ENCODE data around the gene HYKK. TPM values are rescaled to one million over a fixed set of nuclear protein-coding genes. Genes with fewer than 3 reads are reported as not detected.

Gene HYKK, protein sequence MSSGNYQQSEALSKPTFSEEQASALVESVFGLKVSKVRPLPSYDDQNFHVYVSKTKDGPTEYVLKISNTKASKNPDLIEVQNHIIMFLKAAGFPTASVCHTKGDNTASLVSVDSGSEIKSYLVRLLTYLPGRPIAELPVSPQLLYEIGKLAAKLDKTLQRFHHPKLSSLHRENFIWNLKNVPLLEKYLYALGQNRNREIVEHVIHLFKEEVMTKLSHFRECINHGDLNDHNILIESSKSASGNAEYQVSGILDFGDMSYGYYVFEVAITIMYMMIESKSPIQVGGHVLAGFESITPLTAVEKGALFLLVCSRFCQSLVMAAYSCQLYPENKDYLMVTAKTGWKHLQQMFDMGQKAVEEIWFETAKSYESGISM
- total RNA-seq (1 to 10 TPM; 1.4 to 7.3 (median 3.1) TPM), polyA plus RNA-seq (10 to 100 TPM in 1 of 2 donors, 1 to 10 TPM in 1; 6.2 to 10.1 TPM), total RNA-seq (3.0 reads per million, percentile 16 among the genes with 10 or more reads in this experiment)

- H3K9me3 Mint-ChIP-seq = peaks cover 0 to 2% (median 0%) of the 10 kb centered on the region in 11 donors
- CTCF ChIA-PET = interaction anchor here (0.6 kb wide), 1 partner anchor 39 kb away, joined by 3 read pairs; no protein-coding TSS in a partner anchor
- H3K36me3 ChIP-seq (ENCODE audit: control insufficient read depth in 2 of 3, insufficient read depth in 3 of 3, low read length in 3 of 3) = no peaks in the 10 kb centered on the region
- ATAC-seq (peak; percentile 90), DNase-seq (peak; percentile 31 to 80 (median 71))
- peak within 1 kb of the TSS; percentile 53 for H3K27ac ChIP-seq (ENCODE audit: low read depth, low read length)
- no peaks in the 10 kb centered on the region for H3K9me3 ChIP-seq (ENCODE audit: control insufficient read depth in 2 of 3, low read length in 3 of 3)
- peaks cover 0 to 2% (median under 1%) of the 10 kb centered on the region in 5 donors for H3K36me3 Mint-ChIP-seq
- peaks cover 0 to 16% (median 0%) of the 10 kb centered on the region in 5 donors for H3K27me3 Mint-ChIP-seq
- H3K4me3 Mint-ChIP-seq = peak within 1 kb of the TSS; percentile 84 to 99 (median 93)
- intact Hi-C loops (cut with micrococcal nuclease) = loop anchor here (1.0 kb wide), 2 partner anchors 33 to 69 kb away; partner anchors contain the start of genes PSMA4 (in 2 of the 2) and IREB2 (in 1 of the 2)
- peak within 1 kb of the TSS; percentile 56 to 90 (median 85) for H3K27ac Mint-ChIP-seq
- POLR2A ChIA-PET = interaction anchor here (2.2 to 3.4 kb wide), 2 partner anchors 33 to 69 kb away, joined by 8 to 20 read pairs; partner anchors contain the start of genes IREB2 and PSMA4
- peaks cover 9 to 44% (median 31%) of the 10 kb centered on the region in 7 donors for H3K4me1 Mint-ChIP-seq
- peak within 1 kb of the TSS; percentile 70 for H3K4me3 ChIP-seq (ENCODE audit: low read length)
- peaks cover 0 to 12% of the 10 kb centered on the region in 2 donors for H3K4me1 ChIP-seq (ENCODE audit: control insufficient read depth in 2 of 2, insufficient read depth in 2 of 2, low read length in 2 of 2)
- H3K27me3 ChIP-seq (ENCODE audit: control insufficient read depth in 2 of 2, insufficient read depth in 2 of 2, low read length in 2 of 2) = no peaks in the 10 kb centered on the region
These were observed at the start of gene HYKK for GRCh38 chr15:78506971-78507830. Gene HYKK (plus strand): TSS chr15:78507577. CDS start chr15:78513089, 5,512 bp downstream.

DNA sequence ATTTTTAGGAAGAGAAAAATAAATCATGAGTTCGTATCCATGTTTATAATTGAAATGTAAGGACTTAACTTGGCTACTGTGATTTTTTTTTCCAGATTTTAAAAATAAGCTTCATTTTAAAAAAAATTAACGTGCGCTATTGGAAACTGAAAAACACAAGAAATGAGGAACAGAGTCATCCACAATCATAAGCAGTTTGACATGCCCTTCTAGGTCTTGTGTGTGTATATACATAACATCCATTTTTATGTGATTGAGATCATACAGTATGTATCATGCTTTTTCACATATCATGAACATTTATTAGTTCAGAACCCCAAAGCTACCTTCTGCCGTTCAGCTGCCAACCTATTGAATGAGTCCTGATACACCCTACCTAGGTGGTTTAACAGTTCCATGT lies 46.6 kb upstream of the HYKK start:
- Histone ChIP-seq H3K4me1 (ENCODE audit: control insufficient read depth in 2 of 2, insufficient read depth in 2 of 2, low read length in 2 of 2) (peaks cover 7 to 13% of the 10 kb centered on the region in 2 donors), H3K9me3 (ENCODE audit: control insufficient read depth in 2 of 3, low read length in 3 of 3) (no peaks in the 10 kb centered on the region), H3K27ac (ENCODE audit: low read depth, low read length) (peak overlapping the region; percentile 30), H3K4me3 (ENCODE audit: low read length) (no peak overlapping the region), H3K36me3 (ENCODE audit: control insufficient read depth in 2 of 3, insufficient read depth in 3 of 3, low read length in 3 of 3) (peaks cover 3 to 26% (median 19%) of the 10 kb centered on the region in 3 experiments), H3K27me3 (ENCODE audit: control insufficient read depth in 2 of 2, insufficient read depth in 2 of 2, low read length in 2 of 2) (no peaks in the 10 kb centered on the region)
- ChIA-PET POLR2A (interaction anchor here (0.6 to 3.4 kb wide), 5 partner anchors 18 to 211 kb away, joined by 3 to 27 read pairs (median 4); partner anchors contain the start of genes IREB2, PSMA4 and SKIC8), CTCF (interaction anchor here (0.6 kb wide), 2 partner anchors 14 to 339 kb away, joined by 3 to 7 read pairs; no protein-coding TSS in a partner anchor)
- peaks cover 3 to 33% (median 12%) of the 10 kb centered on the region in 5 donors for H3K36me3 Mint-ChIP-seq
- H3K27ac Mint-ChIP-seq = peak overlapping the region in 8 of 9 donors; percentile 9 to 68 (median 36)
- H3K4me1 Mint-ChIP-seq = peaks cover 39 to 77% (median 63%) of the 10 kb centered on the region in 7 donors
- ATAC-seq (no peak), DNase-seq (no peak)
- H3K4me3 Mint-ChIP-seq = peak overlapping the region in 4 of 10 donors; percentile 6 to 57 (median 49)
- no peaks in the 10 kb centered on the region for H3K9me3 Mint-ChIP-seq
- intact Hi-C loops (cut with micrococcal nuclease) = loop anchor here in 1 of 2 donors (2.0 kb wide), 1 partner anchor 18 kb away; no protein-coding TSS in a partner anchor
- no peaks in the 10 kb centered on the region for H3K27me3 Mint-ChIP-seq

GRCh38 chr15:78461171-78461888 lies 46.0 kb upstream of the HYKK start:
- intact Hi-C loops (cut with micrococcal nuclease) = loop anchor here in 1 of 2 donors (2.0 kb wide), 1 partner anchor 19 kb away; no protein-coding TSS in a partner anchor
- CTCF ChIA-PET = interaction anchor here (0.6 kb wide), 2 partner anchors 8 to 14 kb away, joined by 3 to 7 read pairs; no protein-coding TSS in a partner anchor
- POLR2A ChIA-PET = interaction anchor here (0.6 to 3.4 kb wide), 4 partner anchors 19 to 211 kb away, joined by 3 to 27 read pairs (median 7); partner anchors contain the start of genes IREB2 and PSMA4
- Mint-ChIP-seq H3K36me3 (peaks cover 3 to 34% (median 12%) of the 10 kb centered on the region in 5 donors), H3K4me3 (peak overlapping the region in 8 of 10 donors; percentile 6 to 68 (median 49)), H3K27ac (peak overlapping the region; percentile 19 to 68 (median 59)), H3K27me3 (no peaks in the 10 kb centered on the region), H3K9me3 (no peaks in the 10 kb centered on the region), H3K4me1 (peaks cover 34 to 71% (median 57%) of the 10 kb centered on the region in 7 donors)
- Histone ChIP-seq H3K4me3 (ENCODE audit: low read length) (no peak overlapping the region), H3K27me3 (ENCODE audit: control insufficient read depth in 2 of 2, insufficient read depth in 2 of 2, low read length in 2 of 2) (no peaks in the 10 kb centered on the region), H3K36me3 (ENCODE audit: control insufficient read depth in 2 of 3, insufficient read depth in 3 of 3, low read length in 3 of 3) (peaks cover 4 to 31% (median 19%) of the 10 kb centered on the region in 3 experiments), H3K9me3 (ENCODE audit: control insufficient read depth in 2 of 3, low read length in 3 of 3) (no peaks in the 10 kb centered on the region), H3K4me1 (ENCODE audit: control insufficient read depth in 2 of 2, insufficient read depth in 2 of 2, low read length in 2 of 2) (peaks cover 7 to 13% of the 10 kb centered on the region in 2 donors), H3K27ac (ENCODE audit: low read depth, low read length) (peak overlapping the region; percentile 30)
- peak; percentile 86 for ATAC-seq
- DNase-seq = peak in 6 of 9 donors; percentile 13 to 48 (median 26)

- ChIA-PET CTCF (no interaction called here), POLR2A (no interaction called here)
- Histone ChIP-seq H3K27me3 (ENCODE audit: control insufficient read depth in 2 of 2, insufficient read depth in 2 of 2, low read length in 2 of 2) (no peaks in the 10 kb centered on the region), H3K36me3 (ENCODE audit: control insufficient read depth in 2 of 3, insufficient read depth in 3 of 3, low read length in 3 of 3) (peaks cover 31 to 72% (median 49%) of the 10 kb centered on the region in 3 experiments), H3K27ac (ENCODE audit: low read depth, low read length) (no peak overlapping the region), H3K4me3 (ENCODE audit: low read length) (no peak overlapping the region), H3K4me1 (ENCODE audit: control insufficient read depth in 2 of 2, insufficient read depth in 2 of 2, low read length in 2 of 2) (no peaks in the 10 kb centered on the region), H3K9me3 (ENCODE audit: control insufficient read depth in 2 of 3, low read length in 3 of 3) (no peaks in the 10 kb centered on the region)
- no peak overlapping the region for H3K27ac Mint-ChIP-seq
- no peaks in the 10 kb centered on the region for H3K9me3 Mint-ChIP-seq
- peaks cover 0 to under 1% (median under 1%) of the 10 kb centered on the region in 7 donors for H3K4me1 Mint-ChIP-seq
- H3K36me3 Mint-ChIP-seq = peaks cover 1 to 24% (median 10%) of the 10 kb centered on the region in 5 donors
- intact Hi-C loops (cut with micrococcal nuclease) = no loop called here
- no peak overlapping the region for H3K4me3 Mint-ChIP-seq
- H3K27me3 Mint-ChIP-seq = no peaks in the 10 kb centered on the region
- no peak for DNase-seq
- ATAC-seq = no peak
These were observed 38.3 kb upstream of the HYKK start for GRCh38 chr15:78469031-78469430.

GRCh38 chr15:78477295-78477694 lies 30.1 kb upstream of the HYKK start:
- Mint-ChIP-seq H3K27ac (peak overlapping the region in 3 of 9 donors; percentile 10 to 40 (median 19)), H3K9me3 (no peaks in the 10 kb centered on the region), H3K27me3 (no peaks in the 10 kb centered on the region), H3K4me3 (no peak overlapping the region), H3K36me3 (peaks cover 2 to 25% (median 10%) of the 10 kb centered on the region in 5 donors), H3K4me1 (peaks cover 0 to 4% (median 0%) of the 10 kb centered on the region in 7 donors)
- no peak overlapping the region for H3K27ac ChIP-seq (ENCODE audit: low read depth, low read length)
- no peaks in the 10 kb centered on the region for H3K4me1 ChIP-seq (ENCODE audit: control insufficient read depth in 2 of 2, insufficient read depth in 2 of 2, low read length in 2 of 2)
- intact Hi-C loops (cut with micrococcal nuclease) = no loop called here
- DNase-seq (no peak), ATAC-seq (no peak)
- H3K4me3 ChIP-seq (ENCODE audit: low read length) = no peak overlapping the region
- H3K36me3 ChIP-seq (ENCODE audit: control insufficient read depth in 2 of 3, insufficient read depth in 3 of 3, low read length in 3 of 3) = peaks cover 14 to 61% (median 24%) of the 10 kb centered on the region in 3 experiments
- POLR2A ChIA-PET = no interaction called here
- H3K9me3 ChIP-seq (ENCODE audit: control insufficient read depth in 2 of 3, low read length in 3 of 3) = no peaks in the 10 kb centered on the region
- CTCF ChIA-PET = interaction anchor here (0.6 kb wide), 1 partner anchor 45 kb away, joined by 3 read pairs; no protein-coding TSS in a partner anchor
- no peaks in the 10 kb centered on the region for H3K27me3 ChIP-seq (ENCODE audit: control insufficient read depth in 2 of 2, insufficient read depth in 2 of 2, low read length in 2 of 2)
